HG02642 (cell line): ENCODE measurements around the gene TEX35.

Experiments used
- ATAC-seq: cut with Tn5 transposase; IDR thresholded peaks from one replicate; pipeline ENCODE4 v1.9.1; 2021; ENCODE audit warnings: mild to moderate bottlenecking; ENCODE audit not compliant: unreplicated experiment, poor library complexity

Gene TEX35

DNA sequence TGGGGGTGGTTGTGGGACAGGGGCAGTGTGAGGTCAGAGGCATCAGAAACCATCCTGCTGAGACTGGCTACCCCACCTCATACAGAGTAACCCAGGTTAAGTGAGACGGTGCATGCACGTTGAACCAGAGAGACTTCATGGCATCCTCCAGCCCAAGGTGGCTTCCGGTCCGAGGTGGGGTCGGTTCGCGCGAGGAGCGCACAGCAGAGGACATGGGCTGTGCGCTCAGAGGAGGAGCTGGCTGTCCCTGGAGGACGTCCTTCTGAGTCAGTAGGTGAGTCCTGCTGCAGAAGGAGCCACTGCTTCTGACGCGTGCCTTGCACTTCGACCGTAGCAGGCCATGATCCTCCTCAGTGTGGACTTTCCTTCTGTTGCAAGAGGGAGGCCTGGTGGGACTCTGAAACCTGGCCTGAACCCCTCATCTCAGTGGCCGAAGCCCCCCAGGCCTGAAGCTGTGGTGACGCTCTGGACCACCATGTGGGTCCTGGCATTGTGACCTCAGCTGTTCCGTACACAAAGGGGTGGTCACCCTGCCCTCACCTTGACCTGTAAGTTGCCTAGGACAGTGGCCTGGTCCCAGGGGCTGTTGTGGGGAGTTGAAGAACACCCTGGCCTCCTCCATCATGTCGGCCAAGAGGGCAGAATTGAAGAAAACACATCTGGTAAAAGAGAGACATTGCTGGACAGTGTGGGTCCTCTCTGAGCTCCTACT is at the start of gene TEX35:
Gene TEX35 (plus strand): TSS at position 544 of the 712 bp plus-strand sequence. CDS start 80 bp downstream, at position 624.
- ATAC-seq = no peak

DNA sequence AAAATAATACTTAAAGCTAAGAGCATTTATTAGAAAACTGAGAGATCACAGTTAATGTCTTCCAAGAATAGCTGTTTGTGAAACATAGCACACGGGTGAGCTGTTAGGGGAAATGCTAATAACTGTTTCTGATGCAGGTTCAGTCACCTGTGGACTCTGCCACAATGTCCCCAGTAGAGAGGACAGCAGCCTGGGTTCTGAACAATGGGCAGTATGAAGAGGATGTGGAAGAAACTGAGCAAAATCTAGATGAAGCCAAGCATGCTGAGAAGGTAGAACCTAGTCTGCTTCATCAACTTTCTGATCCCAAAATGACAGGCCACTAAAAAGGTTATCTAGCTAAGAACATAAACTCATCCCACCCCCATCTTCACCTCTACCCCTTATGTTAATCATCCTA is 48.8 kb upstream of the TEX35 start:
- ATAC-seq = no peak

DNA sequence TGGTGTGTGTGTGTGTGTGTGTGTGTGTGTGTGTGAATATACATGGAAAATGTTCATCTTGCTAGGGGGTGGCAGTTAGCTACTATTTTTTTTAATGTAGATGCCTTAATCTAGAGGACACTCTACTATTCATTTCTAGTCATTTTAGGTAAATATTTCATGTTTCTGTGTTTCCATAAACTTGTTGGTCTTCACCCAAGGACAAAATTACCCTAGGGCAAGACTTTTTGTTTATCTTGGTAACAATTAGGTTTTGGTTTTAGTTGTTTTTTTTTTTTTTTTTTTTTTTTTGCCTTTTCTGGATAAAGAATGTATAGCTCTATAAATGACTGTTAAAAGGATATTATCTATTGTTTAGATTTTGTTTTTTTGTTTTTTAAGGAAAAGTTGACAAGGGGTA is 48.3 kb upstream of the TEX35 start:
- no peak for ATAC-seq

DNA sequence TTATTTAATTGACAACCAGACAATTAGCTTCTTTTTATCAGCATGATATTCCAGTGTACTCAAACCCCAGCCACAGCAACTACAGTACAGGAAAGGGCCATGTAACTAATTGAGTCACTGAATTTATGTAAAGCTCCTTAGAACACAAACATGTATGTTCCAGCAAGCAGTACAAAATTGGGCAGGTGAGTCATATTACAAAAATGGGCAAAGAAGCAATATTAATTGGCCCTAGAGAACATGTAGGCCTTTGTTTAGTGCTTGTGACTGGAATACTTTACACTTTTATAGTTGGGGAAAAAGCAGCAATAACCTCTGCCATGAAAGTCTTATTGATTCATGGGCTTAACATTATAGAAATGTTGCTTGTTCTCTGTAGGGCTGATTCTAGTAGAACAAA is 47.9 kb upstream of the TEX35 start:
- no peak for ATAC-seq

DNA sequence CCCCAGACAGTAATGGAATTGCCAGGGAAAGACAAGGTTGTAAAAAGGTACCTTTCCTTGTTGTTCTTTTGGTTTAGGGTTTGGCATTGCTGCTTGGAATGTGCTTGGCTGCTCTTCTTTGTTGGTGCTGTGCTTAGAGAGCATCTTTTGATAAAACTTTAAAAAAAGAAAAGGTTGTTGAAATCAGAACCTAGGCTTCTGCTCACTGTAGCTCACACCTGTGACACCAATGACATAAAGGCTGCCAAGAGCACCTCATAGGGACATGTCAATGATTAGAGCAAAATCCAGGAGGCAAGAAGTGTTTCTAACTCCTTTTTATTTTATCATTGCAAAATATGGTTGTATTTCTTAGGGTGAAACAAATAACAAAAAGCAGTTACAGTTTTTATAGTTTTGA is 45.1 kb upstream of the TEX35 start:
- no peak for ATAC-seq

DNA sequence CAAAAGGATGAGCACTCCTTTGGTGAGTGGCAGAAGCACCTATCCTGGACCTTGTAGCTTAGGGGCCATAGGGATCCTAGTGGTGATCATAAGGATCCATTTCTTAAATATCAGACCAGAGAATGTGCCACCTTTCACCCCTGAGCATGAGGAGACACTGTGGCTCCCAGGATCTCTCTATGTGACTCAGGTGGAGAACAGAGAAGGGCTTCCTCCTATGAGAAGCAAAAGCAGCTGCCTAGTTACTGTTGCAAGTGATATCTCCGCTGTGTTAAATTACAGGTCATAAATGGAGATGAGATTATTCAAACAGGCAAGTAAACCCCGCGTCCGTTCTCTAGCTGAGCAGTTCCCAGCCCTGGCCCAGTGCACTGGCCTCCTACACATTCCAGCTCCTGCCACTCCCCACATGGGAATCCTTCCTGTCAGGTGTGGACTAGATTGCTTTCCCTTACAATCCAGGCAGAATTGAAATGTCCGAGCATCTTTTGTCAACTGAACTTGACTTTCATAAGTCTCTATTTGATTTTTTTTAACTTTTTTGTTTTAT is 42.4 kb upstream of the TEX35 start:
- ATAC-seq = no peak

DNA sequence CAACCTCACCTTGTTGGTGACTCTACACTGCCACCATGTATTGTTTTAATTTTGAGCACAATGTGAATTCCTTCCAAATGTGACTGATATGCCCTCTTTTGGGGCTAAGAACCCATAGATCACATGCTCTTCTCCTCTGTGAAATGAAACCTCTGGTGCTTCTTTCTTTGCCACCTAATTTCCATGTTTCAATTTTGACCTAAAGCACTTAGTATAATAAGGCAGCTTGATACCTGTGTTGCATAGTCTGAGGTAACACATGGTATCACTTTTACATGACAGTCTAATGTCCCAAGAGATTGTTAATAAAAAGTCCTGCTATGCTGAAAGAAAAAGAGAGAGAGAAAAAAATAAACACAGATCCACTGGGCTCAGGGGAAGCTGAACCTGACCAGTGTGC is 40.4 kb upstream of the TEX35 start:
- no peak for ATAC-seq

DNA sequence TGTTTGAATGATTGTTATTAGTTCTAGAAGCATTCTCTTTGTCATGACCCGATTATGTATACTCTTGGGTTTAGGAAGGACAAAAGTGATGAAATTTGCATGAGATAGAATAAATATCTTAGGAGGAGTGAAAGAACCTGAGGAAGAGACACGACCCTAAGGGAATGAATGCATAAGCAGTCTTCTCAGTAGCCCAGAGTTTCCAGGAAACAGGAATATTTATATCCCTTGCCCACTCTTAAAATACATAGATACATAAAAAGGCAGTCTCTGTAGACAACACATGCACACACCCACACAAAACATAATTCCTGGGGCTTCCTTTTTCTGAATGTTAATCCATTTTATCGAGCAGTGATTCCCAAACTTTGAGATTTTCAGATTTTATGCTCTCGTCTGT is 35.5 kb upstream of the TEX35 start:
- no peak for ATAC-seq

DNA sequence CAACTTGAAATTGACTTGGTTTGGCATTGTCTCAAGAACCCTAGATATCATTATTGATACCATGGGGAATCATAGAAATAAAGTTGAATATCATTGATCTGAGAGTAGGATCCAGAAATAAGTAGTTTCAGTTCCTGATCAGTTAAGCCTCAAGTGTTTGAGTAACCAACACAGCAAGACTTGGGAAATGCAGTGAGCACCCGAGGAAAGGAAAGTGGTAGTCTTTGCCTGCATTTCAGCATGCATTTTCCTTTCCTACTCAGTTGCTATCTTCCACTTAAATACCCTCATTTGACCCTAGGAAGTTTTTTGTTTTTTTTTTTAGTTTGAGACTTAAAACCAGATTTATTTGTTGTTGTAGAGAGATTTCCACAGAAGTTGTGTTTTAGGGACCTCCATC is 35.1 kb upstream of the TEX35 start:
- ATAC-seq = no peak

DNA sequence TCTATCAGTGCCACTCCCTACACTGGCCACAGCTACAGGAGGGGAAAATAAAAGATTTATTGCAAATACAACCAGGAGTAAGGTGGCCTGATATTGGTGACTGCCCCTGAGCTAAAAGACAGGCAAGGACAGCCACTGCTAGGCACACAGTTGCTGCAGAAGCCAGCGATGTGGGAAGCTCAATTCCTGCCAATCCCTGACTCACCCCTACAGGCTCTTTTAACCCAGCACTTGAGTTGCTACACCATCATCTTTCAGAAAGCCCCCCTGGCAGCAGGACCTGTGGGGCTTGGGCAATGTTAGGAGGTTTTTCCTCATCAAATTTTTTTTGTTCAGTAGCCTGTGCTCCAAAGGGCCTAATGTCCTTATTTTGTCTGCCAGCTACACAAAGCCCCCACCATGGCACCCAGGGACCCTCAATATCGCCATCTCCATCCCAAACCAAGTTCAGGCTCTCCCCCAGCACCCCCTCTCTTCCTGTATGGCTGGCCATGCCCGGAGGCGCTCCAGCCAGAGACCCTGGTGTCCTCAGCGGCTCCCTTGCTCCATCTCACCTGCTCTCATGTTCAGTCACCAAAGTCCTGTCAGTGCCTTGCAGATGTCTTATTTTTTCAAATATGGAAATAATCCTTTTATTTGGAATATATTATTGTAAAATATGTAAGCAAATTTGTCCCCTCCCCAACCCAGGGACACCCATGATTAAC is 29.5 kb upstream of the TEX35 start:
- ATAC-seq = no peak

DNA sequence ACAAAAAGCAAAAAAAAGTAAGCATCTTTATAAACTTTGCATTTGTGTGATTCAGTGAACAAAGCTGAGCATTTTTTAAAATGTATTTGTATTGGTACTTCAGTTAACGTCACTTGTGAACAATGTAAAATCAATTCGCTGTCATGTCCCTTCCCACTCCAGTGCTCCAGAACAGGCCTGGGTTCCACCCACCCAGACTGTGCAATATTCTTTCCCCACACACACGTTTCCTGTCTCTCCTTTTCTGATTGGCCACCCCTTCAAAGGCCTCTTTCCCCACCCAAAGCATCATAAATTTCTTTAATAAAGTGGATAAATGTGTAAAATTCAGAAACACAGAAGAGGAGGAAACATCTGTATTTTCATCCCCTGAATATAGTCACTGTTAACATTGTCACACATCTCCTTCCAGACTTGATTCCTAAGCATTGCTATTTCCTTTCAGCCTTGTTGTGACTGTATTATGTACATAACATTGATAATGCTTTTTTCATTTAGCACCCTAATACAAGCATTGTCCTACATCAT is 28.1 kb upstream of the TEX35 start:
- ATAC-seq = no peak

DNA sequence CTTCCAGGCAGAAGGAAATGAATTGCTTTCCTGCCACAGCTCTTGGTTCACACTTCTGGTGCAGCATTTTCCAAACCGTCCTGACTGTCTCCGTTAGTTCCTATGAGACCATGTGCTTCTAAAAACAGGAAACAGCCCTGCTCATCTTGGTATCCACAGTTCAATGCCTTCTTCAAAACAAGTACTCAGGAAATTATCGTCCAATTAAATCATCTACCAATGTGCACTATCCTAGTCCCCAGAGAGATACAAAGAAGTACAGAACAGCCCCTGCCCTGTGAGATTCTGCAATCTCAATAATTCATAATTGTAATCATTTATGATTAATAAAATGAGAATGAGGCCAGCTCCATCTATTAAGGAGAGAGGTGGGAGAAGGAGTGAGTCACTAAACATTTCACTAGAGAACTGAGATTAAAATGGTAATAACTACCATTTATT is 27.3 kb upstream of the TEX35 start:
- ATAC-seq = no peak

DNA sequence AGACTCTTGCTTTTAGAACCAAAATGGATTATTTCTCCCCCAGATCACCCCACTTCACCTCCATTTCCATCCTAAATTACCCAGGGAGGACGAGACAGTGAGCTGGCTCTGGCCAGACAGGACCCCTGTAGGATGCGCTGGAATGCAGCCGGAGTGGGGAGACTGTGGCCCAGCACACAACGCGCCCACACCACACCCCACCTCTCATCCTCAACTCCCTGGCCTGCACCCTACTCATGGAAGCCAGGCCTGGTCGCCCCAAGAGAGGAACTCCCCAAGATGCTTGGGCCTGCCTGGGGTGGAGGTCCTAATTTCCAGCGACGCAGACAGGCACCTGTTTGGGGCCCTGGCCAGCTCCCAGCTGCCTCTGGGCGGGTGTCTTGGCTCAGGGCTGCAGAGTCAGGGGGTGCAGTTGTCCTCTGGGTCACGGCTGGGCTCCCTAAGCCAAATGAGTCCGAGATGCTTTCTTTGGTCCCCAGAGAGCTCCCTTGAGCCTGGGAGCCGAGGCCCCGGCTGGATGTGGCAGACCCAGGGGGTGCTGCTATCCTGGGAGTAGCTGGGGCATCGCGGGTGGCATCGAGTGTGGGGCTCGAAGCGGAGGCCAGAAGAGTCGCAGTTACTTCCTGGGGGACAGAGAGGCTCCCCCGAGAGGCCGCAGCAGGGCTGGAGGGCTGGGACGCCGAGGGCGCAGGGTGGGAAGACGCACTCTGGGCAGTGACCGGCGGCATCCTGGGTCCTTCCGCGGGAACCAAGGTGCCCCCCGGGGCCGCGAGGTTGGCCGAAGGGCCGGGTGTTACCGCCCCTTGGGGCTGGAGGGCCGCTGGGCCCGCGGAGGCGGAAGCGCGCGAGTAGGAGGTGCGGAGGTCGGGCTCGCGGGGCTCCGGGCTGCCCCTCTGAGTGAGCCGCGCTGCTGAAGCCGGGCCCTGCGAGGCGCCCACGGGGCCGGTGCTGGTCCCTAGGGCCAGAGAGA is 26.5 kb upstream of the TEX35 start:
- no peak for ATAC-seq

DNA sequence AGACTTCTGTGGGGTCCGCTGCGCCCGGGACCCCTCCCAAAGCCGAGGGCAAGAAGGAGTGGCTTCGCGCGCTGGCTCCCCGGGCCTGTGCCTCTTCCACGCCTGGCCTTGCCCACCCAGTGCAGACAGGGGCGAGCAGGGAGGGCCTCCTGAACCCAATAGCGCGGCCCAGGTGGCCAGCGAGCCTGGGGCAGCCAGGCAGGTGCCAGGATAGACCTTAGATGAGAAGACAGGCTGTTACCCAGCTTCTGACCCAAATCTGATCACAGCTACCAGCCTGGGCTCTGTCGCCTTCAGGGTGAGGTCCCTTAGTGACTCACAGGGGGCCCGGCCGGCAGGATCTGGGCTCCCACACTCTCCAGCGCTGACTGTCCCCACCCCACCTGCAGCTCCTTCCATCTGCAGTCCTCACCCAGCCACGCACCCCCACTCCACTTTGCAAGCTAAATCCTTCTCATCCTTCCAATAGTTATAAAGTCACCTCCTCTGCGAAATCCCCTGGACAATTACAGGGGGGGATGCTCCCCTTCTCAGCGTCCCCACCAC is 25.8 kb upstream of the TEX35 start:
- ATAC-seq = no peak

DNA sequence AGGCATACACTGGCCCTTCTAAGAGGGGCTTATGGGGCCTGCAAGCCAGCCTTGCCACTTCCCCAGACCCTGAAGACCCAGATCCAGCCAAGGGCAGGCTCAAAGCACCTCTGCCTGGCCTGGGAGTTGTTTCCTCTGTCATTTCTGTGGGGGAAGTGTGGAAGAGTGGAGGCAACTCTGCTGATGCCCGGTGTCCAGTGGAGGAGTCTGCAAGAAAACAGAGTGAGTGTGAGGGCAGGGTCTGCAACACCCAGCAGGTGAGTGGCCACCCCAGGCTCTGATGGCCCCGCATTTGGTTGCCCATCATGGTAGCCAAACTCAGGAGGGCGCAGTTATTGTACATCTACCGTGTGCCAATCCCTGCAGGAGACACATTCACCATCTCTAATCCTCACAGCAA is 24.5 kb upstream of the TEX35 start:
- no peak for ATAC-seq

DNA sequence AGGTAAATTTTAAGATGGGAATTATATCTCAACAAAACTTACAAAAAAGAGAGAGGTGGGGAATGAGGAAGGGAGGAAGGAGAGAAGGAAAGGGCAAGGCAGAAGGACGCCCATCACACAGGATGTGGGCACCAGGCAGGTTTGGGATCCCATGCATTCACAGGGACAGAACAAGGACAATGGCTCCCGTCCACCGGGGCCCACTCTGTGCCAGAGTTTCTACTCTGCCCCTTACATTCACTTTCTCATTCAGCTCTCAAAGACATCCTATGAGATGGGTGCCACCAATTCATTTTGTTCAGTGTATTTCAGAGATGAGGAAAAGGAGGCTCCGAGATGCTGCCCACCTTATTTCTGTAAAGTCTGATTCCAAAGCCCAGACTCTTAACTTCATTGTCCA is 23.5 kb upstream of the TEX35 start:
- no peak for ATAC-seq

DNA sequence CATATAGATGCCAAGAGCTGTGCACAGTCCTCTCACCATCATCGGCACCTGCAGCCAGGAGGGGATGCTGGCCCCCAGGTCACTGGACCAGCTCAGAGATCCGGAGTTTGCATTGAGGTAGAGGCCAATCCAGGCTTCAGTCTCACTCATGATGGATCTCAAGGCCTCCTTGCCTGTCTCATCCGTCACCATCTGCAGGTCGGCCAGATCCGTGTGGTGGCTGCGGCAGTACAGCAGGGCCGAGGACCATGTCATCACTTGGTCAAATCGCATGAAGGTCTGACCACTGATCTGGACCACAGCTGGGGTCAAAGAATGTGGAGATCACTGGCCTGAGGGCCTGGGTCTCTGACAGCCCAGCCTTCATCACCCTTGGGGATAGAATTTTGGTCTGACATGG is 22.8 kb upstream of the TEX35 start:
- ATAC-seq = no peak

DNA sequence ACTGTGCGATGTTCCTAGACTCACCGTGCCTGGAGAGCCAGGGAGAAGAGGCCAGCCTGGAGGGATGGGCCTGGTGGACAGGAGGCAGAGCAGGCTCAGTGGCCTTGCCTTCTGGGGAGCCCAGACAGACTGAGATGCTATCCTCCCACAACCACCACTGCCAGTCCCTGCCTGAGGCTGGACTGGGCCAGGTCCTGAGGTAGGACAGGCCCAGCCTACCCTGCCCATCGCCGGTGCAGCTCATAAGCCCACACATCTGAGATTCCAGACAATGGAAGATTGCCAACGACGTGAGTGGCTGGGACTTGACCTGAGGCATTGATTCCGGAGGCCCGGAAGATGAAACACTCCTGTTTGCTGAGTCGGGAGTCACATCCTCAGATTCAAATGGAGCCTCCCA is 21.9 kb upstream of the TEX35 start:
- ATAC-seq = no peak

DNA sequence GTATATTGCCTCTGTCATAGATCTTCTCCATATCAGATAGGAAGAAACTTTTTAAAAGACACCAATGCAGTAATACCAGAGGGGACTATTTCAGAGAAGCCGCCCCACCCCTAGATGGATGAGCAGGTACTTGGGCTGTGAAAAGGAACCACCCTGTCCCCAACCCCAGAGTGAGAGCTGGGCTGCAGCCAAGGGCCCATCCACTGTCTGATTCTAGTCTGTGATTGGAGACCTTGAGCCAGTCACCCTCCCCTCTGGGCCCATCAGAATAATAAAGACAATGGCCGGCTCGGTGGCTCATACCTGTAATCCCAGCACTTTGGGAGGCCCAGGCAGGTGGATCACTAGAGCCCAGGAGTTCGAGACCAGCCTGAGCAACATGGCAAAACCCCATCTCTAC is 21.2 kb upstream of the TEX35 start:
- no peak for ATAC-seq

DNA sequence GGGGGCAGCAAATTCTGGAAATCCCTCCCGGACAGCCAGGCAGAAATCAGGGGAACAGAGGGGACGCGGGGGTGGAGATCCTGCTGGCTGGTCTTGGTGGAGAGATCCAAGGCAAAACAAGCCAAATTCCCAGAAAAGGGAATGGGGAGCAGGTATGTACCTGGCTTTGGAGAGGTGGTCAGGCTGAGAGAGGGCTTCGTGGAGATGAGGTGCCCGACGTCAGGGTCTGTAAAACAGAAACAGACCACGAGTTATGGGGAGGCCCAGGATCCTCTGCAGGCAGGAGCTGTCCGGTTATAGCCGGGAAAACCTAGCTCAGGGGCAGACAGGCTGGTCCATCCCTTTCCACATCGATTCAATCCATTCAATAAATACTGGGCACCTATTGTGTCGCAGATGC is 20.6 kb upstream of the TEX35 start:
- ATAC-seq = no peak
